Superior temporal gyrus (tissue), 1 donor: ENCODE measurements around the gene C3.
"Not testable (repeated sequence)": the region's sequence is repeated elsewhere in the genome, so short reads cannot be mapped to it uniquely, and the experiment has no call there.

Experiments
- DNase-seq: peaks from one replicate; pipeline ENCODE4 v3.0.0-alpha.2; 2016; ENCODE audit errors: extremely low spot score

The C3 gene

DNA sequence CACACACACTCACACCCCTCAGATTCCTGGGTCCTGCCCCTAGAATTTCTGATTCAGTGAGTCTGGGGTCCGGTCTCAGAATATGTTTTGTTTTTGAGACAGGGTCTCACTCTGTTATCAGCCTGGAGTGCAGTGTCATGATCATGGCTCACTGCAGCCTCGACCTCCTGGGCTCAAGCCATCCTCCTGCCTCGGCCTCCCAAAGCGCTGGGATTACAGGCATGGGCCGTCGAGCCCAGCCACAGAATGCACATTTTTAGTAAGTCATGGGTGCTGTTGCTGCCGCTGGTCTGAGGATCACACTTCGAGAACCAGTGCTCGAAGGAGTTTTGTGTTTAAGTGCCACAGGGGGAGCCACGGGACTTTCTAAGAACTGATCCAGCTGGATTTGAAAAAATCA lies 28.4 kb downstream of the C3 start:
- DNase-seq: no peak

DNA sequence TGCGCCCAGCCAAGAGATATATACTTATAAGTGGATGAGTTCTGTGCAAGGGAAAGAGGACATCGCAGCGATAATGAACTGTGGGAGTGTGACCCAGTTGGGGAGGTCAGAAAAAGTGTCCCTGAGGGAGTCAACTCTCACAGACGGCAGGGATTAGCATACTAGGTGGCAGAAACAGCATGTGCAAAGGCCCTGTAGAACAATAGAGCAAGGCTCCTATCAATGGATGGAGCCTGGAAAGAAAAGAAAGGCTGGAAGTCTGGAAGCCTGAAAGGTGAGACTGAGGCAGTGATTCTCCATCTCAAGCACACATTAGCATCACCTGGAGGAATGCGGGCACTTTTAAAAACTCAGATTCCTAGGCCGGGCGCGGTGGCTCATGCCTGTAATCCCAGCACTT lies 29.1 kb downstream of the C3 start:
- no peak for DNase-seq

DNA sequence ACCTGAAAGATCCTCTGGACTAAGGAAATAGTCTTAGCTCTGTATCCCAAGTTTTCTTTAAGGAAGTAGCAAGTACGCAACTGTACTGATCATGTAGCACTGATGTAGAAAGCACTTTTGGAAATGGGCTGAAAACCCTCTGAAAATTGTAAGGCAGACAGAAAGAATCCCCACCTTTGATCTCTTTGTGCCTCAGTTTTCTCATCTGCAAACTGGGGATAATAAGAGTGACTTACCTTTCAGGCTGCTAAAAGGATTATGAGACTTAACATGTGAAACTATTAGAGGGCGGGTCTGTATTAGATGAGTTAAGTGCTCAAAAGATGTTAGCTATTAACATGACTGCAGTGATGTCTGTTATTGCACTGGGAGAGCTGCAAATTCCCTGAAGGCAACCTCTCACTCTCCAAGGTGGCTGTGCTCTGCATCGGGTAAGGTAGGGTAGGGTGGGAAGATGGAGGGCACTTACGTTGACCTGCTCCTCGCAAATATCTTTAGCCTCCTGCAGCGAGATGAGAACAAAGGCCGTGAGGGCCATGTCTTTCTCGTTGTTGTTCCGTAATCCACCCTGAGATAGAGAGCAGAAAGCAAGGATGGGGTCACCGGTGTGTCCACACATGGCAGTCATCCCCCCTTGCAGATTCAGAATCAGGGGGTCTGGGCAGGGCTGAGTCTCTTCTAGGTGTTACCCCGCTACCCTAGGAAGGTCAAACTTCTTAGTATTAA lies 30.1 kb downstream of the C3 start:
- no peak for DNase-seq

DNA sequence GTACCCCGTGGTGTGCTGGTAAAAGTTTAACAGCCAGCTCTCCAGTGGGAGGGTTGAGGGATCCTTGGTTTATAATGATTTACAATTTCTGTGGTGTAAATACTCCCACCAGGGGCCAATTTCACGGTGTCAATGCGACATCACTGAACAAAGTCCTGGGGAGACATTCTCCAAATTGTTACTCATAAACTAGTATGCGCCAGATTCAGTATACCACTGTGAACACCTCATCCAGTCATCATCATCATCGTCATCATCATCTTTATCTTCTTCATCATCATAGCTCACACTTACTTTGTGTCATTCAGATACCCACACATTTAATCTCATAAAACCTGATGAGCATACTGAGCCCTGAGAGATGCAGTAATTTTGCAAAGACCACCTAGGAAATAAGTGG lies 33.3 kb downstream of the C3 start:
- no peak for DNase-seq

DNA sequence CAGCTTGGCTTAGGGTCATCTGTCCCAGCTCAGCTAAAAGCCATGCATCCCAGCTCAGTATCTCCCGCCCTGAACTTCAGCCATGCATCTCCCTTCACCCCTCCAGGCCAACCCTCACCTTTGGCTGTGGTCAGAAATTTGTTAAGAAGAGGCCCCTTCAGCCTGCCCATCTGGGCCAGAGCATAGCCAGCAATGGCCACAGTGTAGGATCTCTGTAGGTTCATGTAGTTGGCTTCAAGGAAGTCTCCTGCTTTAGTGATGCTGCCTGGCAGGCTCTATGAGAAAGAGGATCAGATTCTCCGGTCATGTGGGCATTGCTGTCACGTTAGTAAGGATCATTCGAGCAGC lies 33.8 kb downstream of the C3 start:
- no peak for DNase-seq

DNA sequence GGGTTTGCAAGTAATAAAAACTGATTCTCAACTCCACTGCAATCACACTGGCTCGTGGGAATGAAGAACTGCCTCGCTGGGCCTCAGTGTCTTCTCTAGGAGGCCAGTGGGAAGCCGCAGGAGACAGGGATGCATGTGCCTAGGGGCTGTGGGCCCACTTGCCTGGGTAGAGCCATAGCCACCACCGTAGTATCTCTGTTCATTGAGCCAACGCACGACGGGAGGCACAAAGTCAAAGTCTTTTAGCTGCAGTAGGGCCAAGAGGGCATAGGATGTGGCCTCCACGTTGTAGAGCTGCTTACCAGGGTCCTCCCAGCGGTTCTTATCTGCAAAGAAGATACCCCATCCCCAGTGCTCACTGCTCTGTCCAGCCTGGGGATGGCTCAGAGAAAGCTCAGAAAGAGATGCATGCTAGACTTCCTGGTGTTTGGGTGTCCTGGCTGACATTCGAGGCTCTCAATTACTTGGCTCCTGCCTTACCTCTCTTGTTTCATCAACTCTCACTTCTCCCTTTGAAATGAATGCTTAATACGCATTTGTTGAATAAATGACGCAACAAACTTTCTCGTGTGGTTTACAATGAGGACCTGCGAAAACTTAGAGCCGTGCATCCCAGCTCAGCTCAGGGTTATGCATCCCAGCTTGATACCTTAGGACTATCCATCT lies 34.4 kb downstream of the C3 start:
- no peak for DNase-seq

DNA sequence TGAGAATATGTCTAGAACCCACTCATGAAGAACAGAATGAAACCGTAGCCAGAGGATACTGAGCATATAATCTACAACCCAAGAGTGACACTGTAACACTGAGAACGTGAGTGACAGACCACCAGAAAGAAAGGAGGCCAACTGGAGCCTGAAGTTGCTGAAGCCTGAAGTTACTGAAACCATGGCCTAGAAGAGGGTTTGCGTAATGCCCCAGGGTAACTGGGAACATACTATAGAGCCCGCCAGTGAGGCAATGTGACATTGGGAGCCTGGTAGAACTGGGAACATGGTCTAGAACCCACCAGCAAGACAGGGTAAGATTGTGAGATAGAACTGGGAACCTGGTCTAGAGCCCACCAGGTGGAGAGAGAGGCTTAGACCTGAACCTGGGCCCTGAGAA lies 35.0 kb downstream of the C3 start:
- DNase-seq: no peak

DNA sequence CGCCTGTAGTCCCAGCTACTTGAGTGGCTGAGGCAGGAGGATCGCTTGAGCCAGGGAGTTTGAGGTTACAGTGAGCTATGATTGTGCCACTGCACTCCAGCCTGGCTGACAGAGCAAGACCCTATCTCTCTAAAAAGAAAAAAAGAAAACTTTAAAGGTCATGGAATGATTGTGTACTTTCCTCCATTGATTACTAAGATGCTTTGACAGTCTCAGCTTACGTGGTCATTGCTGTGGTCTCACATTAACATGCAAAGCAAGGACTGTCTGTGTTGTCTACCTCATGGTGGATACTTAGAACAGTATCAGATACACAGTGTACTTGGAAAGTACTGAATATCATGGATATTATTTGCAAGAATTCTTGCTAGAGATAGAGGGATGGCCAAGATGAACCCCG lies 36.5 kb downstream of the C3 start:
- no peak for DNase-seq

DNA sequence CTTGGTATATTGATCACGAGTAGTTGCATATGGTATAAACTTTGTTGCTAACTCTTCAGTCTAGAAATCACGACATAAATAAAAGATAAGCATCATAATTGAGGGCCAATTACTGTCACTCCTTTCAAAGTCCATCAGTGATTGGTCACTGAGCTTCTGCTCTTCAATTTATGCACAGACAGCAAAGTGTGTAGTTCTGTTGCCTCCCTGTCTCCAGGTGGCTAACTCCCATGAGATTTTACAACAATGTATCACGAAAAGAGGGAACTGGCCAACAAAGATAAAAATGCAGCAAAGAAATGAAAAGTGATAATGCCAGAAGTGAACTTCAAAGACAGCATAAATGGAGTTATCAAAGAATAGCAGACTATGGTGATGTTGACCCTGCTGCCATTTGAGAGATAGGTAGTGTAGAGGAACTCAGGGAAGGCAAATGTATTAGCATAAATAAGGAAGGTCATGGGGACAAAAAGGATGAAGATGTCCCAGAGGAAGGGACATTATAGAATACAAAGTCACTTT lies 37.8 kb downstream of the C3 start:
- DNase-seq: no peak

DNA sequence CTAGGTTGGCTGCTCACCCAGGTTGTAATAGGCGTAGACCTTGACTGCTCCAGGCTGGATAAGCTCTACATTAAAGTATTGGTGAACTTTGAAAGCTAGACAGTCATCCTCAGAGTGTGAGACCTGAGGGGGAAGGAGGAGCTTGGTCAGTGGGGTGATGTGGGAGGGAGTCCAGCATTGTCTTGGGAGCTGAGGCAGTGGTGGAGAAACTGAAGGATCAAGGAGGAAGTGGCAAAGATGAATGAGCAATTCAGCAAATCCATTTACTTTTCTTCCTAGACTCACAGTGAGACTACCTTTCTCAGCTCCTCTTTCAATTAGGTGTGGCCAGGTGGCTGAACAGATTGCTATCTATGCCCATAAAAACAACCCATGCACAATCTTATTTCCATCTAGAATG lies 40.3 kb downstream of the C3 start:
- no peak for DNase-seq

DNA sequence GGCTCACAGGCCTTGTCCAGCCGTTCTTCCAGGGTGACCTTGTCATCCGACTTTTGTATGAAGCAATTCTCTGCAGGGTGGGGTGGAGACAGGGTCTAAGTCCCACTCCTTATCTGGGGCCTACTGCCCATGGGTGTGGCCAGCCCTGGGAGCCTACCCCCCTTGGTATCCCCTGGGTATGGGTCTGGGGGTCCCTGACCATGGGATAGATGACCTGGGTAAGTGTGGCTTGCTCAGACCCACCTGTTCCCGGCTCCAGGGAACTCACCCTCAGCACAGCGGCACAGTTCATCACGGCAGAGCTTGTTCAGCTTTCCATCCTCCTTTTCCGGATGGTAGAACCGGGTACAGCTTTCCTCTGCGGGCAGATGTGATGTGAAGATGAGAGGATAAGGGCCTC lies 41.3 kb downstream of the C3 start:
- no peak for DNase-seq

DNA sequence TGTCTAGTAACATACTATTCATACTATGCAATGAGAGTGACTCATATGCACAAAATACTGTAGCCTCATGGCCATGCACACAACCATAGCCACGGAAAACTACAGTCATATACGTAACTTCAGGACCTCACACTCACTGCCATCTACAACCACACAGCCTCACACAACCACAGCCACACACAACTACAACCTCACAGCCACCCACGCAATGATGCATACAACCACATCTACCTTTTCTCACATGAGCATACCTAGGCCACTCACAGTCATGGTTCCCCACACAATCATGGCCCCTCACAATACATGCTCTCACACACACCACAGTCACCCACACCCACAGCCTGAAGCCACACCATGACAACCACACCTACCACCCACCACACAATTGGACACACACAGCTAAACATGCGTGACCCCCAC lies 41.8 kb downstream of the C3 start:
- DNase-seq: no peak

DNA sequence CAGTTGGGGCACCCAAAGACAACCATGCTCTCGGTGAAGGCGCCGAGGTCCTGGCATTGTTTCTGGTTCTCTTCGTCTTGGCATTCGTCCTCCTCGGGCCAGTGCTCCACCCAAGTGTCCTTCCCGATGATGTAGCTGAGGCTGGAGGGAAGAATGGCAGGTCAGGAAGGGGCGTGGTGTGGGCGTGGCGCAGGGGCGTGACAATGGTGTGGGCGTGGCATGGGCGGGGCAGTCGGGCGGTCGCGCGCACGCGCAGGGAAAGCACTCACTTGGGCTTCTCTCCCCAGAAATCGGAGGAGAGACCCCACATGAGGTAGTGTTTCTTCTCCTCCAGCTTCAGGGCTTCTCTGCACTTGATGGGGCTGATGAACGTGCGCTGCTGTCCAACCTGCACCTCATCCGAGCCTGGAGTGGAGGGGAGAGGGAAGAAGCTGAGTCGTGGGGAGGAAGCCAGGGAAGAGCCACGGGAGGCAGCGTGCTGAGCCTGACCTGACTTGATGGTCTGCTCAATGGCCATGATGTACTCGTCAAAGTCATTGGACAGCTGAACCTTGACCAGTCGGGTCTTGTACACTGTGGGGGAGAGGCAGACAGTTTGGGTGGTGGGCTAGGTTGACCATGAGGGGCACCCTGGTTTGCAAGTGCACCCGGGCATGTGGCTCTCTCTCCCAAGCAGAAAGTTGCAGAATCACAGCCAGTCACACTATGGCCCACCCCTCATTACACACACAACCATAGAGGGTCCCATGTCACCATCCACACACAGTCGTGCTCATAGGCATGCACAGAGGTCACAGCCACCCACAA lies 42.4 kb downstream of the C3 start:
- no peak for DNase-seq

DNA sequence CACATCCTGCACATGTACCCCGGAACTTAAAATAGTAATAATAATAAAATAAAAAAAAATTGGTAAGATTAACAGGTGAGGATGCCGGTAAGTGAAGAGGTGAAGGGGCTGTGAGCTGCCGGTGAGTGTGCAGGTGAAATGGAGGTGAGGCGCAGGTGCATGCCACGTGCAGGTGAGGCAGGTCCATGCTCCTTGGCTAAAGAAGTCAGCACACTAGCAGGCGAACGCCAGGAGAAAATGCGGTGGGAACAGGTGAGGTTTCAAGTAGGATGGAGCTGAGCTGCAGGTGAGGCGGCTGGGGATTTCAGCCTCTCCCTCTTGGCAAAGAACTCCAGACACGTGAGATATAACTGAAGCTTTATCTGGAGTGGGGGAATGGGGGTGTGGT lies 43.0 kb downstream of the C3 start:
- DNase-seq: no peak

DNA sequence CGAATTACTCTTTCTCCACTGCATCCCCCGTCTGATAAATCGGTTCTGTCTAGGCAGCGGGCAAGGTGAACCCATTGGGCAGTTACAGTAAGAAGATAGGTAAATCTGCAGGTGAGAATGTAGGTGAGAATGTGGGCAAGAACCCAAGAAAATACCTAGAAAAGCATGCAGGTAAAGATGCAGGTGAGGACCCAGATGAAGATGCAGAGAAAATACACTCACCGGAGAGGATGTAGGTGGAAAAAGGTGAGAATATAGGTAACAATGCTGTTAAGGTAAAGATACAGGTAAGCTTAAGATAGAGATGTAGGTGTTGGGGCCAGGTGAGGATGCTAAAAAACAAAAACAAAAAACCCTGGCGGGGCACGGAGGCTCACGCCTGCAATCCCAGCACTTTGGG lies 44.2 kb downstream of the C3 start:
- no peak for DNase-seq

DNA sequence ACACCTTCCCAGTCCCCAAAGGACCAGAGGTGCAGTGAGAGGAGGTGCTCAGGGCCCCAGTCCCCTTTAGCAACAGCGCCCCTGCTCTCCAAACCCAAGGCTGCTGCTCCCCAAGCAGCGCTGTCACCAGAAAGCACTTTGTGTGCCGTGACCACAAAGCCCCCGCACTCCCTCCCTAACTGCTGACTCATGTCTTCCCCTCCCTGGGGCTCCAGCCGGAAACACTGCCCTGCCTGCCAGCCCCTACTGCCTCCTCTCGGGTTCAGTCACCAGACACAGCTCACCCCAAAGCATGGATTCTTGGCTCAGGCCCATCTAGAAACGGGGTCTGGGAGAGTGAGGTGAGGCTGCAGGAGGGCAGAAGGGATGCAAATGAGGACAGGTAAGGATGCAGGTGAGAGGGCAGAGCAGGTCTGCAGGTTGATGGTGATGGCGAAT lies 45.6 kb downstream of the C3 start:
- DNase-seq: no peak

DNA sequence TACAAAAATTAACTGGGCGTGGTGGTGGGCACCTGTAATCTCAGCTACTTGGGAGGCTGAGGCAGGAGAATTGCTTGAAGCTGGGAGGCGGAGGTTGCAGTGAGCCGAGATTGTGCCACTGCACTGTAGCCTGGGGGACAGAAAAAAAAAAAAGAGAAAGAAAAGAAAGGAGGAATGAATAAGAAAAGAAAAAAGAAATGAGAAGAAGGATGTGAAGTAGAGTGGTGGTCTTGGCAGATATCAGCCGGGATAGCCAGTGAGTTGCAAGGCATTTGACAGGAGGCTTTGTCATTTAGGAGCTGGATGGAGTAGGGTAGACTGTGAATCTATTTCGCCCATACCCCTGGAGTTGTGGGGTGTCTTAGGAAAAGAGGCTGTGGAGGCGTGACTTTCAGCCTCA lies 46.0 kb downstream of the C3 start:
- DNase-seq: not testable (repeated sequence)

DNA sequence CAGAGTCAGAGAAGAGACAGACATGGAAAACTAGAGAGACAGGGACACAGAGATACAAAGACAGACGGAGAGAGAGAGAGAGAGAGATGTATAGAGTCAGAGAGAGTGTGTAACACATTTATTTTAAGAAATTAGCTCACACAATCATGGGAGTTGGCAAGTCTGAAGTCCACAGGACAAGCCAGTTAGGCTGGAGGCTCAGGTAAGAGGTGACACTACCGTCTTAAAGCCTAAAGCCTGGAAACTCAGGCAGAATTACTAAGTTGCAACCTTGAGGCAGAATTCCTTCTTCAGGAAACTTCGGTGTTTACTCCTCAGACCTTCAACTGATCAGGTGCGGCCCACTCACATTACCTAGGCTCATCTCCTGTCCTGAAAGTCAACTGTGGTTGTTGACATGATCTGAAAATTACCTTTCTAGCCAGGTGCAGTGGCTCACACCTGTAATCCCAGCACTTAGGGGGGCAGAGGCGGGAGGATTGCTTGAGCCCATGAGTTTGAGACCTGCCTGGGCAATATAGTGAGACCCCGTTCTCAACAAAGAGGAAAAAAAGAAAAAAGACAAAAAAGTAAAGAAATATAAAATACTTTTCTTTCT lies 47.7 kb downstream of the C3 start:
- no peak for DNase-seq

DNA sequence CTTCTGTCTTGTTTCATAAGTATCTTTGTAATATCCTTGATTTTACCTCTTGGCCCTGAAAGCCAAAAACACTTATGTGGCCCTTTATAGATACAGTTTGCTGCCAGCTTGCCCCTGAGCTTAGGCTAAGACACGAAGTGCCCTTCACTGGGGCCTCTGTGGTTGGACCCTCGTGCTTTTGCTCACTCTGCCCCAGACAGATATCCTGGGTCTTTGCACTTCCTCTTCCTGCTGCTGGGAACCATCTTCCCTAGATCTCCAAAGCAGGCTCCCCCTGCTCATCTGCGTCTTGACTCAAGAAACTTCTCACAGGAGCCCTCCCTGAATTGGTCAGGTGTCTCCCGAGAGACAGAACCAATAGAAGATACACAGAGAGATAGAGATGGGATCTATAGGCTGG lies 48.5 kb downstream of the C3 start:
- no peak for DNase-seq

DNA sequence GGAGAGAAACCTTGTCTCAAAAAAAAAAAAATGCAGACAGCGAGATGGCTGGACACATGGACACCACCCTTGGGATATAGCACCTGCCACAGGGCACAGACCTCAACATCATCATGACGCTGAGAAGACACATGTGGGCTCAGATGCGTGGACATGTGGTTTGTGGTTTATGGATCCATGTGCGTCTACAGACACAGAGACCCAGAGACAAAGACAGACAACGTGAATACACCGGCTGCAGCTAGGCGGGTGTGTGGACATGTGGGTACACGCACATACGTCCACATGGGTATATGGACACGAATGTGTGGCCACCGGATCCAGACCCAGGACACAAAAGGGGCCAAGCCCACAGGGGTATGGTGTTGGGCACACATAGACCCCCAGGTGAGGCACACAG lies 51.8 kb downstream of the C3 start:
- no peak for DNase-seq

DNA sequence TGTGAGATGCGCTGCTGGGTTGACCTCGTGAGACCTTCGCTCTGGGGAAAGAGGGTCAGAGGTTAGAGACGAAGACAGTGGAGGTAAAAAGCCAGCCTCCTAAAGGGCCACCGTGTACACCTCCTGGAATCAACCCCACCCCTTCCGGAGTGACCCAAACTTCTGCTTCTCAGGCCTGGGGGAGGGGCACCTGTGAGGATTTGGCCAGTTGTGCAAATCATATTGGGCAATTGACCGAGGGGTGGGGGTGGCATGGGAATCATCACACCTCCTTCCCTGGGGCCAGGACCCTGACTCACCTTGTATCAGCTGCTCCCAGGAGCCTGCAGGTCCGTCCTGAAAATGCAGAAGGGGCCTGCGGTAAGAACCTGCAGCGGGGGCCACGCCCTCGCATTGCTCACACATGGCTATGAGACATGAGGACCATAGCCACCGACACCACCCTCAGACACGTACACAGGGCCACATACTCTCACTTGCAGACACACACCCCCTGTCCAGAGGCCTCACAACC lies 53.3 kb downstream of the C3 start:
- no peak for DNase-seq

DNA sequence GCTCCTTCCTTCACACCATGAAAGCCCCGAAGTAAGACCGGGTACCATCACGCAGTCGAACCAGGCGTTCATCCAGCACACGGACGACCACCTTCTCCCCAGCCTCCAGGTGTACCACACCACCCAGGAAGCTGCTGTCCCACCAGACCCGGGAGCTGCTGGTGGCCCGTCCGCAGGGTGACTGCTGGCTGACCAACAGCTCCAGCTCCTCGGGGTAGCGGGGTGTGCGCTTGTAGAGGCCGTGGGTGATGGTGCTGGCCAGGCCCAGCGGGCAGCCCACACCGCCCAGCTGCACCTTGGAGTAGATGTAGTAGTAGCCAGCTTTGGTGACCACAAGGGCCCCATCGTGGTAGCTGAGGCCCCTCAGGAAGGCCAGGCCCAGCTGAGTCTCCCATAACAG lies 55.5 kb downstream of the C3 start:
- DNase-seq: no peak
